ENCODE results near the gene PVALEF. TPM values are rescaled to one million over a fixed set of nuclear protein-coding genes. Genes with fewer than 3 reads are reported as not detected.

PVALEF gene
- total and polyA plus RNA-seq, 2 donors (not counting 1 experiment from before 2014, with no cell fraction given), result not detected

GRCh38 chr17:81212365-81212764 lies 47.1 kb downstream of the PVALEF start:
- no peak overlapping the region for H3K4me3 ChIP-seq (replicated peaks in 1 of 4; ENCODE audit: control extremely low read depth in 1 of 4, insufficient read depth in 1 of 4, low read depth in 3 of 4, low read length in 4 of 4)
- DNase-seq (ENCODE audit: low read depth in 2 of 2), result no peak
- no peaks in the 10 kb centered on the region for H3K4me1 ChIP-seq (ENCODE audit: control insufficient read depth, extremely low read depth, insufficient read depth, low read length)
- no peaks in the 10 kb centered on the region for H3K36me3 ChIP-seq (ENCODE audit: control insufficient read depth, insufficient read depth, low read length)
- H3K79me2 ChIP-seq (ENCODE audit: control insufficient read depth, insufficient read depth, low read length), result no peaks in the 10 kb centered on the region
- H4K20me1 ChIP-seq (ENCODE audit: control insufficient read depth, extremely low read depth, insufficient read depth, low read length), result no peaks in the 10 kb centered on the region
- H3K27me3 ChIP-seq (ENCODE audit: control insufficient read depth, insufficient read depth, low read length), result no peaks in the 10 kb centered on the region
- no peak overlapping the region for H3K9ac ChIP-seq (ENCODE audit: insufficient read depth, low read length)
- H3K4me2 ChIP-seq (ENCODE audit: extremely low read depth, insufficient read depth, low read length), result no peak overlapping the region
- no peak for TF ChIP-seq EZH2 (IDR thresholded peaks at IDR 0.05; ENCODE audit: low read length, missing control alignments)
- TF ChIP-seq CTCF (conservative IDR thresholded peaks at IDR 0.05 in 1 of 2, IDR thresholded peaks at IDR 0.05 in 1 of 2; ENCODE audit: low read depth in 1 of 2, low read length in 2 of 2), result no peak
- H3K27ac ChIP-seq (ENCODE audit: insufficient read depth, low read length), result no peak overlapping the region
- H2AFZ ChIP-seq (ENCODE audit: low read length), result no peak overlapping the region
- H3K9me3 ChIP-seq (ENCODE audit: control insufficient read depth, insufficient read depth, low read depth, low read length), result no peaks in the 10 kb centered on the region

GRCh38 chr17:81213978-81214377 lies 48.7 kb downstream of the PVALEF start:
- no peak overlapping the region for H2AFZ ChIP-seq (ENCODE audit: low read length)
- no peak overlapping the region for H3K4me2 ChIP-seq (ENCODE audit: extremely low read depth, insufficient read depth, low read length)
- no peak overlapping the region for H3K27ac ChIP-seq (ENCODE audit: insufficient read depth, low read length)
- H3K36me3 ChIP-seq (ENCODE audit: control insufficient read depth, insufficient read depth, low read length), result no peaks in the 10 kb centered on the region
- H3K9ac ChIP-seq (ENCODE audit: insufficient read depth, low read length), result no peak overlapping the region
- no peak for DNase-seq (ENCODE audit: low read depth in 2 of 2)
- H3K4me3 ChIP-seq (replicated peaks in 1 of 4; ENCODE audit: control extremely low read depth in 1 of 4, insufficient read depth in 1 of 4, low read depth in 3 of 4, low read length in 4 of 4), result no peak overlapping the region
- H3K4me1 ChIP-seq (ENCODE audit: control insufficient read depth, extremely low read depth, insufficient read depth, low read length), result no peaks in the 10 kb centered on the region
- no peaks in the 10 kb centered on the region for H3K9me3 ChIP-seq (ENCODE audit: control insufficient read depth, insufficient read depth, low read depth, low read length)
- no peak for TF ChIP-seq EZH2 (IDR thresholded peaks at IDR 0.05; ENCODE audit: low read length, missing control alignments)
- TF ChIP-seq CTCF (conservative IDR thresholded peaks at IDR 0.05 in 1 of 2, IDR thresholded peaks at IDR 0.05 in 1 of 2; ENCODE audit: low read depth in 1 of 2, low read length in 2 of 2), result no peak
- H3K27me3 ChIP-seq (ENCODE audit: control insufficient read depth, insufficient read depth, low read length), result no peaks in the 10 kb centered on the region
- H3K79me2 ChIP-seq (ENCODE audit: control insufficient read depth, insufficient read depth, low read length), result no peaks in the 10 kb centered on the region
- no peaks in the 10 kb centered on the region for H4K20me1 ChIP-seq (ENCODE audit: control insufficient read depth, extremely low read depth, insufficient read depth, low read length)

GRCh38 chr17:81217491-81217890 lies 52.2 kb downstream of the PVALEF start:
- Histone ChIP-seq H3K36me3 (ENCODE audit: control insufficient read depth, insufficient read depth, low read length) (no peaks in the 10 kb centered on the region), H3K4me2 (ENCODE audit: extremely low read depth, insufficient read depth, low read length) (no peak overlapping the region), H3K4me1 (ENCODE audit: control insufficient read depth, extremely low read depth, insufficient read depth, low read length) (peaks cover 4% of the 10 kb centered on the region), H2AFZ (ENCODE audit: low read length) (no peak overlapping the region), H3K79me2 (ENCODE audit: control insufficient read depth, insufficient read depth, low read length) (no peaks in the 10 kb centered on the region), H3K9me3 (ENCODE audit: control insufficient read depth, insufficient read depth, low read depth, low read length) (no peaks in the 10 kb centered on the region), H4K20me1 (ENCODE audit: control insufficient read depth, extremely low read depth, insufficient read depth, low read length) (no peaks in the 10 kb centered on the region), H3K4me3 (replicated peaks in 1 of 4; ENCODE audit: control extremely low read depth in 1 of 4, insufficient read depth in 1 of 4, low read depth in 3 of 4, low read length in 4 of 4) (no peak overlapping the region), H3K9ac (ENCODE audit: insufficient read depth, low read length) (no peak overlapping the region), H3K27ac (ENCODE audit: insufficient read depth, low read length) (no peak overlapping the region), H3K27me3 (ENCODE audit: control insufficient read depth, insufficient read depth, low read length) (no peaks in the 10 kb centered on the region)
- no peak for TF ChIP-seq EZH2 (IDR thresholded peaks at IDR 0.05; ENCODE audit: low read length, missing control alignments)
- TF ChIP-seq CTCF (conservative IDR thresholded peaks at IDR 0.05 in 1 of 2, IDR thresholded peaks at IDR 0.05 in 1 of 2; ENCODE audit: low read depth in 1 of 2, low read length in 2 of 2), result no peak
- no peak for DNase-seq (ENCODE audit: low read depth in 2 of 2)
